Endothelial cell of umbilical vein (primary cell): Measurements from ENCODE around the gene SPACA6. TPM values are rescaled to one million over a fixed set of nuclear protein-coding genes. Genes with fewer than 3 reads are reported as not detected.

ENCODE experiments used
- BruUV-seq: library from RNA; stranded (reverse); fragments of 400-500 nt; replicated peaks from 2 replicates; lab custom pipeline; 2021; lab: Mats Ljungman, UMichigan
- CTCF ChIA-PET: fragments of 300-600, 350-600 bp; sonication (Branson Sonifier 250); formaldehyde crosslinking; loops from one replicate; lab custom pipeline; 2021; ENCODE audit warnings: antibody characterized with exemption, inconsistent platforms; lab: Charles Lee
- POLR2A ChIA-PET: fragments of 300-600, 350-600 bp; sonication (Branson Sonifier 250); formaldehyde crosslinking; loops from one replicate; lab custom pipeline; 2021; ENCODE audit warnings: antibody characterized with exemption, inconsistent platforms; lab: Charles Lee
- DNase-seq: peaks from one replicate; pipeline ENCODE4 v3.0.0-alpha.2; 2011; ENCODE audit warnings: low read depth, low spot score
- FAIRE-seq: peaks from 2 replicates; lab custom pipeline; 2011; peaks lifted over from hg19 to GRCh38; lab: Jason Lieb, UNC
- H2AFZ ChIP-seq: 2 replicates; pipeline ENCODE4 v1.6.0; 2012; ENCODE audit warnings: low read depth, low read length, control low read depth, inconsistent platforms
- H3K27ac ChIP-seq: 2 replicates; pipeline ENCODE4 v1.5.1; 2011; ENCODE audit warnings: low read depth, mild to moderate bottlenecking, control low read depth, low read length, moderate library complexity; ENCODE audit not compliant: insufficient read depth
- H3K27me3 ChIP-seq, 2 experiments: 2 replicates each; pipeline versions ENCODE4 v1.6.0 to v1.6.1; 2011; ENCODE audit warnings: low read length in 2 of 2, mixed read lengths in 1 of 2; ENCODE audit not compliant: control insufficient read depth in 2 of 2, insufficient read depth in 2 of 2
- H3K36me3 ChIP-seq, 2 experiments: 2 replicates in 1 of 2; 3 replicates in 1 of 2; pipeline ENCODE4 v1.5.1; 2011; ENCODE audit warnings: low read length in 2 of 2, mild to moderate bottlenecking in 1 of 2, moderate library complexity in 1 of 2; ENCODE audit not compliant: control insufficient read depth in 2 of 2, insufficient read depth in 2 of 2; ENCODE audit errors: extremely low read depth in 1 of 2
- H3K4me1 ChIP-seq: 3 replicates; pipeline ENCODE4 v1.5.1; 2011; ENCODE audit warnings: mild to moderate bottlenecking, low read length; ENCODE audit not compliant: control insufficient read depth, insufficient read depth; ENCODE audit errors: extremely low read depth
- H3K4me2 ChIP-seq: 2 replicates; pipeline ENCODE4 v1.6.1; 2011; ENCODE audit warnings: low read length, control low read depth, mixed read lengths; ENCODE audit not compliant: insufficient read depth
- H3K4me3 ChIP-seq, 3 experiments: fragments of 200-600 bp in 1 of 3; sonication (generic), shearing (Covaris generic) in 1 of 3; replicated peaks in 1 of 3; 2 replicates each; pipeline ENCODE4 v1.5.1; 2011 to 2016; ENCODE audit warnings: control low read depth in 3 of 3, low read length in 3 of 3, mild to moderate bottlenecking in 2 of 3, inconsistent platforms in 1 of 3, low read depth in 1 of 3, moderate library complexity in 1 of 3; ENCODE audit not compliant: insufficient read depth in 1 of 3
- H3K79me2 ChIP-seq: 2 replicates; pipeline ENCODE4 v1.6.0; 2012; ENCODE audit warnings: low read length, inconsistent platforms; ENCODE audit not compliant: control insufficient read depth, insufficient read depth
- H3K9ac ChIP-seq: replicated peaks from 2 replicates; pipeline ENCODE3; 2011; ENCODE audit warnings: low read length, control low read depth; ENCODE audit not compliant: insufficient read depth; ENCODE audit errors: extremely low read depth
- H3K9me1 ChIP-seq: replicated peaks from 3 replicates; pipeline ENCODE4 v1.6.0; 2011; ENCODE audit warnings: mild to moderate bottlenecking, low read length; ENCODE audit not compliant: control insufficient read depth, insufficient read depth; ENCODE audit errors: extremely low read depth
- H3K9me3 ChIP-seq: replicated peaks from 2 replicates; pipeline ENCODE4 v1.5.1; 2012; ENCODE audit warnings: low read length, inconsistent platforms; ENCODE audit not compliant: control insufficient read depth, insufficient read depth
- H4K20me1 ChIP-seq: replicated peaks from 2 replicates; pipeline ENCODE3; 2011; ENCODE audit warnings: mild to moderate bottlenecking, low read length; ENCODE audit not compliant: control insufficient read depth, insufficient read depth; ENCODE audit errors: extremely low read depth
- CTCF ChIP-seq, 2 donors: IDR thresholded peaks; 1 replicate in 1 of 2; 2 replicates in 1 of 2; pipeline ENCODE4 v1.5.1; 2011; ENCODE audit warnings: low read length in 2 of 2, mild to moderate bottlenecking in 2 of 2, moderate library complexity in 2 of 2, control low read depth in 1 of 2, inconsistent platforms in 1 of 2, low read depth in 1 of 2; ENCODE audit not compliant: insufficient read depth in 1 of 2; ENCODE audit errors: extremely low read depth in 1 of 2
- EZH2 ChIP-seq: IDR thresholded peaks from 2 replicates; pipeline ENCODE4 v1.6.1; 2012; ENCODE audit warnings: borderline replicate concordance, low read depth, mild to moderate bottlenecking, moderate library complexity, low read length, inconsistent platforms; ENCODE audit not compliant: severe bottlenecking
- FOS ChIP-seq: IDR thresholded peaks from 2 replicates; pipeline ENCODE4 v1.6.1; 2011; ENCODE audit warnings: mild to moderate bottlenecking, low read length, moderate library complexity, borderline replicate concordance; ENCODE audit not compliant: insufficient read depth
- GATA2 ChIP-seq: IDR thresholded peaks from 2 replicates; pipeline ENCODE4 v1.7.0; 2011; ENCODE audit warnings: low read depth, mild to moderate bottlenecking, moderate library complexity, mixed read lengths, low read length; ENCODE audit not compliant: insufficient read length, insufficient read depth
- JUN ChIP-seq: IDR thresholded peaks from 2 replicates; pipeline ENCODE4 v1.6.1; 2011; ENCODE audit warnings: borderline replicate concordance, low read depth; ENCODE audit not compliant: insufficient read length, insufficient read depth
- MAX ChIP-seq: IDR thresholded peaks from 2 replicates; pipeline ENCODE4 v1.6.1; 2011; ENCODE audit not compliant: insufficient read depth, insufficient read length
- MYC ChIP-seq: IDR thresholded peaks from one replicate; pipeline ENCODE4 v1.6.1; 2011; ENCODE audit warnings: mild to moderate bottlenecking, low read depth, low read length
- POLR2A ChIP-seq: IDR thresholded peaks from 2 replicates; pipeline ENCODE4 v1.6.1; 2012; ENCODE audit warnings: low read depth, mild to moderate bottlenecking, control low read depth, low read length
- POLR2AphosphoS5 ChIP-seq: IDR thresholded peaks from 2 replicates; pipeline ENCODE4 v1.6.1; 2012; ENCODE audit warnings: low read depth, mild to moderate bottlenecking, control low read depth, low read length, moderate library complexity; ENCODE audit not compliant: insufficient read depth
- dilution Hi-C: fragments of 300-500 bp; cut with MboI; formaldehyde crosslinking; loops from one replicate; pipeline ENCODE4 v1.15.0; 2019; ENCODE audit warnings: low sequenced_read_pairs; ENCODE audit not compliant: extremely low pct_ligation_motif_present
- intact Hi-C: fragments of 100-400 bp; cut with micrococcal nuclease; formaldehyde crosslinking; loops from one replicate; pipeline ENCODE4 v1.10.0; 2022
- polyA plus RNA-seq, 4 experiments: library from polyadenylated mRNA; depleted of rRNA in 3 of 4; stranded (reverse) in 3 of 4; unstranded in 1 of 4; fragments of >200 nt; gene quantifications; 2 replicates each; pipeline versions ENCODE4 v1.2.1 to v1.2.3, GENCODE V29; 2011 to 2012; ENCODE audit warnings: missing spikeins in 1 of 4
- total RNA-seq: library from RNA; stranded (reverse); gene quantifications from 2 replicates; pipeline ENCODE4 v1.2.3, GENCODE V29; 2021

SPACA6 gene
- total and polyA plus RNA-seq, 2 donors (not counting 3 experiments of a cell fraction or from before 2014, with no cell fraction given), result 11.9 to 41.1 TPM

- Histone ChIP-seq H3K9ac (no peak overlapping the region), H3K4me2 (no peak overlapping the region), H3K4me1 (no peaks in the 10 kb centered on the region), H3K27ac (no peak overlapping the region), H3K9me1 (no peaks in the 10 kb centered on the region), H3K27me3 (no peaks in the 10 kb centered on the region), H4K20me1 (no peaks in the 10 kb centered on the region), H3K79me2 (no peaks in the 10 kb centered on the region), H2AFZ (no peak overlapping the region), H3K36me3 (peaks cover 1 to 2% of the 10 kb centered on the region in 2 experiments), H3K9me3 (no peaks in the 10 kb centered on the region), H3K4me3 (no peak overlapping the region)
- CTCF ChIA-PET, result interaction anchor here (1.1 to 1.4 kb wide), 3 partner anchors 9 to 66 kb away, joined by 3 to 4 read pairs (median 3); no protein-coding TSS in a partner anchor
- dilution Hi-C loops (no loop called here), intact Hi-C loops (loop anchor here (2.0 kb wide), 1 partner anchor 525 kb away; no protein-coding TSS in a partner anchor)
- TF ChIP-seq MYC (no peak), MAX (no peak), GATA2 (no peak), POLR2A (no peak), JUN (no peak), EZH2 (no peak), FOS (no peak), CTCF (IDR thresholded peaks at IDR 0.05; ENCODE audit: extremely low read depth in 1 of 2, insufficient read depth in 1 of 2, low read depth in 1 of 2, low read length in 2 of 2) (no peak), POLR2AphosphoS5 (no peak)
- POLR2A ChIA-PET, result no interaction called here
- DNase-seq (no peak), FAIRE-seq (no peak)
- BruUV-seq, result no TSS peak
Observed at GRCh38 chr19:51711702-51712101, 18.6 kb downstream of the SPACA6 start.
